GM21381 (cell line): ENCODE results near the gene DNAH2.

ENCODE experiments used
- ATAC-seq: cut with Tn5 transposase; IDR thresholded peaks from one replicate; pipeline ENCODE4 v1.9.1; 2021; ENCODE audit warnings: mild to moderate bottlenecking, moderate library complexity; ENCODE audit not compliant: unreplicated experiment

Gene DNAH2

GRCh38 chr17:7719661-7720060 is 2.1 kb downstream of the DNAH2 start:
- ATAC-seq: no peak

- ATAC-seq: no peak
These were observed 2.6 kb downstream of the DNAH2 start for GRCh38 chr17:7720125-7720524.

GRCh38 chr17:7721612-7722011 is 4.1 kb downstream of the DNAH2 start:
- no peak for ATAC-seq

- no peak for ATAC-seq
These were observed 10.3 kb downstream of the DNAH2 start for GRCh38 chr17:7727886-7728285.

GRCh38 chr17:7729816-7730215 is 12.3 kb downstream of the DNAH2 start:
- ATAC-seq: no peak

DNA sequence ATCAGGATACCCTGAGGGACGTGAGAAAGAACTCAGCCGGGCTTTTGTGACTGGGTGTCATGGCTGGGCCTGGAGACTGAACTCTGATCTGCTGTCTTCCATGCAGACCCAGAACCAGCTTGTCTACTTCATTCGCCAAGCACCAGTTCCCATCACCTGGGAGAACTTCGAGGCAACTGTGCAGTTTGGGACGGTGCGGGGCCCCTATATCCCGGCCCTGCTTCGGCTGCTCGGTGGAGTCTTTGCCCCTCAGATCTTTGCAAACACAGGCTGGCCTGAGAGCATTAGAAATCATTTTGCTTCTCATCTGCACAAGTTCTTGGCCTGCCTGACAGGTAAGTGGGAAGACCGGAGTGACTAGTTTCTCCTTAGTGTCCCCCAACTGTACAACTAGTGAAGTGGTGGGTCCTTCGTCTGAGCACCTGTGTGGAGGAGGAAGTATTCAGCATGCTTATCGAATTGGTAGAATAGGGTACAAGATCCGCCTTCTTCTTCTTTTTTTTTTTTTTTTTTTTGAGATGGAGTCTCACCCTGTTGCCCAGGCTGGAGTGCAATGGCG is 15.5 kb downstream of the DNAH2 start:
- no peak for ATAC-seq

GRCh38 chr17:7737601-7738000 is 20.1 kb downstream of the DNAH2 start:
- ATAC-seq: no peak

DNA sequence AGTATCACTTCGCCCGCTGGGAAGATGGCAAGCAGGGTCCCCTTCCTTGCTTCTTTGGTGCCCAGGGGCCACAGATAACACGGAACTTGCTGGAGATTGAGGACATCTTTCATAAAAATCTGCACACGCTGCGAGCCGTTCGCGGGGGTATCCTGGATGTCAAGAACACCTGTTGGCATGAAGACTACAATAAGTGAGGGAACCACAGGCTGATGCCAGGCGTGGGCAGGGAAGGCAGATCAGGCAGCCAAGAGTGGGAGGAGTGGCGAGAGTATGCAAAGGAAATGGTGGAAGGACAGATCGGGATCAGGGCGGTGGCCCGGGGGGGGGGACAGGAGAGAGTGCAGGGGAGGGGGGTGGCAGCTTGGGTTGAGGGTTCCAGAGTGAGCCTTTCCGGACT is 22.2 kb downstream of the DNAH2 start:
- ATAC-seq: no peak

DNA sequence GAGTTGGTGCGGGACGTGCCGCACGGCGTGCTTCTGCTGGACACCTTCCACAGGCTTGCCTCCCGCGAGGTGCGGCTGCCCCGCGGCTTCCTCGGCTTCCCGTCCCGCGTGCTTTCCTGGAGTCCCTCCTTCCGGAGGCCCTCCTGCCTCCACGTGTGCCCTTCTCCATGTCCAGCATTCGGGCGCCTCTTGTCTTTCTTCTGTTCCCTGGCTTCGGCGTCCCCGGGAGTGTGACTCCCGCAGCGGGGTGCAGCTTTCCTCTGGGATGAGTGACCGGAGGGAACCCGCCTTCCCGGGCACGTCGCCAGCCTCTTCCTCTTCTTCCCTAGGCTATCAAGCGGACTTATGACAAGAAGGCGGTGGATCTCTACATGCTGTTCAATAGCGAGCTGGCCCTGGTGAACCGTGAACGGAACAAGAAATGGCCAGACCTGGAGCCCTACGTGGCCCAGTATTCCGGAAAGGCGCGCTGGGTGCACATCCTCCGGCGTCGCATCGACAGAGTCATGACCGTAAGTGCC is 23.0 kb downstream of the DNAH2 start:
- ATAC-seq: no peak

- no peak for ATAC-seq
These were observed 25.2 kb downstream of the DNAH2 start for GRCh38 chr17:7742729-7743128.

DNA sequence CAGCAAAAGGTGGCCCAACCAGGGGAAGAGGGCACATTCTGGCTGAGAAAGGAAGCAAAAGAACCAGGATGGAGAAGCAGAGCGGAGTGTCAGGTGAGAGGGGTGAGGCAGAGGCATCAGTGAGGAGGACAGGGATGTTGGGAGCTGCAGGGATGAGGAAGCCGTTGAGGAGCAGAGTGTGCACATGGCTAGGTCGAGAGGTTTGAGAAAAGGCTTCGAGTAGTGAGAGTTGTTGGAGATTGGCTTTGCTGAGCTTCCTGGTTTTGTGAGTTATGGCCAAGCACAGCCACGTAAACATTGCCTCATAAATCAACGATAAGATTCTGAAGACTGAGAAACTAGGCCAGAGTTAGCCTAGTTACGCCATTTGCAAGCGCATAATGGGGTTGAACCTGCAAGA is 26.9 kb downstream of the DNAH2 start:
- ATAC-seq: no peak

DNA sequence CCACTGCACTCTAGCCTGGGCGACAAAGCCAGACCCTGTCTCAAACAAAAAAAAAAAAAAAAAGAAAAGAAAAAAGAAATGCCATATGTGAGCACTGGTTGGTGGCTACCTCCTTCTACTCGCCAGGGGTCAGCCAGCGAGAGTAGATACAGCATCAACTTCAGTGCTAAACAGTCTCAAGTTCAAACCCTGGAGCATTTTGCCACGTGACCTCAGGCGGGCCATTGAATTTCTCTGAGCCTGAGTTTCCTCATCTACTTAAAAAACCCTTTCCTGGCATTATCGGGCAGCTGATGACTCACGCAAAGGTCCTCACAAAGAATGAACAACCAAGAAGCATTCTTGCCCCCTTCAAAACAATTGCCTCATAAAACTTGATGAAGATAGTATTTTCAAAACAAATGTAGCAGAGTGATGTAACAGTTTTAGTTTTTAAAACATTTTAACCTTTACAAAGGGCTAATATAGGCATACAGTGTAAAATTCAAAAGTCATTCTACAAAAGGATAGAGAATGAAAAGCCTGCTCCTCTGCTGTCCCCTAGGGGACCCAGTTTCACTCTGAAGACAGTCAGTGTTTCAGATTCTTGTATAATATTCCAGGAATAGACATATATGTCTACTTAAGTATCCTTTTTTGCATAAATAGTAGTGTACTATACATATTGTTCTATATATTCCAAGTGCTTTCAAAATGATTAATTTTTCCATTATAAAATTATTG is 28.4 kb downstream of the DNAH2 start:
- no peak for ATAC-seq

DNA sequence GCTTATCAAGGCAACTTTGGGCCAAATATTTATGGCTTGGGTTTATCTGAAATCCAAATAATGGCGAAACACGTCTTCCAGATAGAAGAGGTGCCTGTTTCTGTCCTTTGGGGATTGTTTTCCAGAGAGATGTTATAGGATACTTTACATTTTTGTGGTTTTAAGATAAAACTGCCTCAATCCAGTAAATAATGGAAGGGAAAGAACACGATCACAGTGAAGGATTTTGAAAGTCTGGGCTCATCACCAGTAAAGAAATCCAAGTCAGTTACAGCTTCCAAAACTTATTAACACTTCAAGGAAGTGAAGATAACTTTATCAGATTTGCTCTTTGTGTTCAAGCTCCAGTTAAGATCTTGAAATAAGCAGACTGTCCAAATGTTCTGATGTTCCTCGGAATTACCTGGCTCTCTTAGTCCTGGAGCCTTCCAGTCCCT is 30.1 kb downstream of the DNAH2 start:
- ATAC-seq: no peak

DNA sequence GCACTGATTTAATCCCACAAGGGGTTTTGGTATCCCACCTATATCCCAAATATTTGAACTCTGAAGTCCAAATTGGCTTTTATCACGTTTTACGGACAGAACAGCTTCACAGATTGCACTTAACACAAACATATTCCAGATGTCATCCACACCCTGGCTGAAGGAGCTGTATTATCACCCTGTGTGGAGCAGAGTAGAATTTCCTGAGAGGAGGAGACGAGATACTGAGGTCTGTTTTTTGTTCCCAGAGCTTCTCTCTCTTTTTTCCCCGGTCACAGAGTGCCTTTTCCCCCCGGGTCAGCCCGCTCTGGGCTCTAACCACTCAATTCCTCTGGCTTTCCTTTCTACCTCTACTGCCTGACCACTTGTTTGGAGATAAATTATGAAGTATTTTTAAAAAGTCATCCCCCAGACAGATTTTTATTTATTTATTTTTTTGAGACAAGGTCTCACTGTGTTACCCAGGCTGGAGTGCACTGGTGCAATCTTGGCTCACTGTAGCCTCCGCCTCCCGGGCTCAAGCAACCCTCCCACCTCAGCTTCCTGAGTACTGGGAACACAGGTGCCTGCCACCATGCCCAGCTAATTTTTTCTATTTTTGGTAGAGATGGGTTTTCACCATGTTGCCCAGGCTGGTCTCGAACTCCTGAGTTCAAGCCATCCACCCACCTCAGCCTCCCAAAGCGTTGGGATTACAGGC is 30.7 kb downstream of the DNAH2 start:
- ATAC-seq: no peak

DNA sequence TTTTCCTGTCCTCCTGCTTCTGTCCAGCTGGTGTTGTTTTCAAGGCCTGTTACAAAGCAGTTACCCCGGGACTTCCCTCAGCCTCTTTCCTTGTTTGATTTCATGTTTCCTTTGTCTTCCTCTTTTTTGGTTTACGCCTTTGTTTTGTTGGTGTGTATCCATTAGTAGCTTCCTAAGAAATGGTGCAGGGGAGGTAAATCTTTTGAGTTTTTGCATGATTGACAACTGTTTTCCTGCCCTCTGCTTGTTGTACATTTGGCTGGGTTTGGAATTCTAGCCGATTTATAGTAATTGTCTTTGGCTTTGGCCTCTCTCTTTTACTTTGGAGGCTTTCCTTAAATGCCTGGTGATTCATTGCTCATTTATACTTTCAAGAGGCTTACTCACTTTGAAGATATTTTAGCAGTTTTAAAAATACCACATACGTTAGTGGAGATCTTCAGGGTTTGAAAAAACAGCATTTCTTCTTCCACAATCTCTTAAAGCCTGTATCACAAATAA is 32.8 kb downstream of the DNAH2 start:
- ATAC-seq: no peak

DNA sequence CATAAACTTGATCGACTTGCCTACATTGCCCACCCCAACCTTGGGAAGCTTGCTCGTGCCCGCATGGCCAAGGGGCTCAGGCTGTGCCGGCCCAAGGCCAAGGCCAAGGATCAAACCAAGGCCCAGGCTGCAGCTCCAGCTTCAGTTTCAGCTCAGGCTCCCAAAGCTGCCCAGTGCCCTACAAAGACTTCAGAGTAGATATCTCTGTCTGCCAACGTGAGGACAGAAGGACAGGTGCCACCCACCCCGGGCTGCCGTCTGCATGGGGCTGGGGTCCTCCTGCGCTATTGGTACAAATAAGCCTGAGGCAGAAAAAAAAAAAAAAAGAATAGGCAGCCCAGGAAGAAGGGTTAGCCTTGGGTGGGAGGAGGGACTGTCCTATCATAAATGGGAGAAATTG is 37.1 kb downstream of the DNAH2 start:
- no peak for ATAC-seq

DNA sequence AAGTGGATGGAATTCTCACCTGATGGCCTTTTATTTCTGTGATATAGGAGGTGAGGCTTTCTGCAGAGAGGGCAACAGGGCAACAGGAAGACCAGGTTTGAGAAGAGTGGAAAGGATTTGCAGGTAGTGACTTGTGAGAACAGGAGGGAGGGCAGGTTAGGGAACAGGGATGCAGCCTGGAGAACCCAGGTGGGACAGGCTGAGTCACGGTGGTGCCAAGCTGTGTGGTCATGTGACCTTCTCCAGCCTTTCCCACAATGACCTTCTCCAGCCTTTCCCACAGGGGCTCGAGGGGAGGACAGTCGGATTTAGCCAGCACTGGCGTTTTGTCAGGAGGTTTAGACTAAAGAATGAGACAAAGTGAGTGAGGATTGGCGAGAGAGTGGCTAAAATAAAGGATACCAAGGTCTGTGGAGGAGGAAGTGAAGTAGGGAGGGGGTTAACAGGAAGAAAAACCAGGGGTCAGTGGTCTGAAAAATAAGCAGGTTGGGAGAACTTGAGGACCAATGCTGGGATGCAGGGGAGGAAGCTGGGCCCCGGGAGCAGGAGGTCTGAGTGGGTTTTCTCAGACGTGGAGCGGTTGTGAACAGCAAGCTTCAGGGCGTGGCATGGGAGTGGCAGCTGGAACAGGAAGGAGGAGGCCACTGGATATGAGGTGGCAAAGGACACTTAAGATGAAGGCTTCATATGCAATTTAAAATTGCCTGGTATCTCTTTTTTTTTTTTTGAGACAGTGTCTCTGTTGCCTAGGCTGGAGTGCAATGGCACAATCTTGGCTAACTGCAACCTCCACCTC is 37.7 kb downstream of the DNAH2 start:
- ATAC-seq: no peak

DNA sequence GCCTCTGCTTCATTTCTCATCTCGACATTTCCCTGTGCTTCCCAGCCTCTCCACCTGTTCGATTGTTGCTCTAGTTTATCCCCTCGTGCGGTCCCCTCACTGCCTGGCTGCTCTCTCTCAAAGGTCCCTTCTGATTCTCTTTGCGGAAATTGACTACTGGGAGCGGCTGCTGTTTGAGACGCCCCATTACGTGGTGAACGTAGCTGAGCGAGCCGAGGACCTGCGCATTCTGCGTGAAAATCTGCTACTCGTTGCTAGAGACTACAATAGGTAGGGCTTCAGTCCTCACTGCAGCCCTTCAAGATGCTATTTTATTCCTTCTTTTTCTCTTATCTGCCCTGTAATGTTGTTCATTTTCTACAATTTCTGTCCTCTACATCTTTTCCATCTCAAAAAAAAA is 39.4 kb downstream of the DNAH2 start:
- no peak for ATAC-seq

- no peak for ATAC-seq
These were observed 46.4 kb downstream of the DNAH2 start for GRCh38 chr17:7763919-7764318.

DNA sequence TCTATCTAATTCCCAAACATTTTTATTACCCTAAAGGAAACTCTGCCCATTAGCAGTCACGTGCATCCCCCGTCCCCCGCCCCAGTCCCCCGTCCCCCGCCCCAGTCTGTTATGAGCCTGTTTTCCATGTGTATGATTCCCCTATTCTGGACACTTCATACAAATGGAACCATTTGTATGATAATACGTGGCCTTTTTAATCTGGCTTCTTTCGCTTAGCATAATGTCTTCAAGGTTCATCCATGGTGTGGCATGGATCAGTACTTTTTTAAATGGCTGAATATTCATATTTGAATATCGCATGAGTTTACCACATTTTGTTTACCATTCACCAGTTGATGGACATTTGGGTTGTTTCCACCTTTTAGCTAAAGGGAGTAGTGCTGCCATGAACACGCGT is 49.5 kb downstream of the DNAH2 start:
- ATAC-seq: no peak

- ATAC-seq: no peak
These were observed 50.0 kb downstream of the DNAH2 start for GRCh38 chr17:7767405-7768021.
